ENCODE measurements around the gene TIAM1.

- TF ChIP-seq CTCF (IDR thresholded peaks at IDR 0.05) (no peak), AFF4 (CRISPR knock-in tag; IDR thresholded peaks at IDR 0.05; ENCODE audit: borderline replicate concordance) (no peak), ETV6 (CRISPR knock-in tag; IDR thresholded peaks at IDR 0.05) (no peak), E2F5 (CRISPR knock-in tag; IDR thresholded peaks at IDR 0.05) (no peak), ZNF121 (CRISPR knock-in tag; IDR thresholded peaks at IDR 0.05) (no peak), HMGXB4 (CRISPR knock-in tag; IDR thresholded peaks at IDR 0.05) (no peak), ESRRA (CRISPR knock-in tag; IDR thresholded peaks at IDR 0.05; ENCODE audit: borderline replicate concordance) (no peak), MXD4 (CRISPR knock-in tag; IDR thresholded peaks at IDR 0.05; ENCODE audit: borderline replicate concordance) (no peak), FOXJ3 (CRISPR knock-in tag; IDR thresholded peaks at IDR 0.05; ENCODE audit: borderline replicate concordance) (no peak), PRDM15 (CRISPR knock-in tag; IDR thresholded peaks at IDR 0.05) (no peak), ZMAT4 (CRISPR knock-in tag; IDR thresholded peaks at IDR 0.05) (no peak), ATF2 (CRISPR knock-in tag; IDR thresholded peaks at IDR 0.05; ENCODE audit: borderline replicate concordance, low read depth) (no peak), MLX (CRISPR knock-in tag; IDR thresholded peaks at IDR 0.05) (no peak), SP1 (CRISPR knock-in tag; conservative IDR thresholded peaks at IDR 0.05) (no peak)
Observed at GRCh38 chr21:31110430-31110829, 233.6 kb downstream of the TIAM1 start.

All from WTC11 (cell line).